B cell (primary cell): ENCODE results near the gene NEK6. TPM values are rescaled to one million over a fixed set of nuclear protein-coding genes. Genes with fewer than 3 reads are reported as not detected.
A peak's percentile ranks its signal among the peaks of the same experiment; 100 is the strongest.

Experiments used
- ATAC-seq: fragments of 200-7000 bp; cut with Tn5 transposase; one replicate; pipeline ENCODE4 v1.10.0; 2021; ENCODE audit warnings: low read depth, mild to moderate bottlenecking, moderate number of reproducible peaks, moderate library complexity
- CTCF ChIA-PET: fragments of 350-600 bp; sonication (Branson Sonifier 250); formaldehyde crosslinking; loops from one replicate; lab custom pipeline; 2021; ENCODE audit warnings: antibody characterized with exemption, inconsistent platforms; lab: Charles Lee
- POLR2A ChIA-PET: fragments of 350-600 bp; sonication (Branson Sonifier 250); formaldehyde crosslinking; loops from one replicate; lab custom pipeline; 2021; ENCODE audit warnings: antibody characterized with exemption; lab: Charles Lee
- DNase-seq: peaks from one replicate; pipeline ENCODE4 v3.0.0; 2013
- H2AFZ ChIP-seq: 2 replicates; pipeline ENCODE4 v1.6.1; 2012; ENCODE audit warnings: mild to moderate bottlenecking, low read depth, low read length; ENCODE audit not compliant: insufficient read depth, poor library complexity, severe bottlenecking
- H3K27ac ChIP-seq, 2 donors: 1 replicate in 1 of 2; 2 replicates in 1 of 2; pipeline ENCODE4 v1.5.1; 2012 to 2013; ENCODE audit warnings: low read length in 2 of 2, mild to moderate bottlenecking in 2 of 2, moderate library complexity in 1 of 2
- H3K27me3 ChIP-seq, 4 experiments: fragments of 200-600 bp in 1 of 4; sonication (generic) in 1 of 4; replicated peaks in 1 of 4; 1 replicate in 2 of 4; 2 replicates in 2 of 4; pipeline versions ENCODE4 v1.6.1 to v1.7.0; 2013 to 2016; ENCODE audit warnings: low read length in 3 of 4, mild to moderate bottlenecking in 2 of 4, mixed read lengths in 1 of 4, moderate library complexity in 1 of 4; ENCODE audit not compliant: insufficient read depth in 4 of 4, control insufficient read depth in 3 of 4; ENCODE audit errors: control extremely low read depth in 1 of 4
- H3K36me3 ChIP-seq, 2 experiments: replicated peaks in 1 of 2; 1 replicate in 1 of 2; 2 replicates in 1 of 2; pipeline versions ENCODE4 v1.6.1 to v1.7.1; 2013; ENCODE audit warnings: low read length in 1 of 2; ENCODE audit not compliant: insufficient read depth in 2 of 2, control insufficient read depth in 1 of 2; ENCODE audit errors: control extremely low read depth in 1 of 2, extremely low read depth in 1 of 2
- H3K4me1 ChIP-seq, 2 donors: fragments of 200-600 bp in 1 of 2; sonication (generic) in 1 of 2; 1 replicate in 1 of 2; 2 replicates in 1 of 2; pipeline versions ENCODE4 v1.5.1 to v1.6.1; 2013 to 2017; ENCODE audit warnings: low read length in 2 of 2; ENCODE audit not compliant: control insufficient read depth in 2 of 2, insufficient read depth in 2 of 2
- H3K4me2 ChIP-seq: replicated peaks from 2 replicates; pipeline ENCODE3; 2012; ENCODE audit warnings: mild to moderate bottlenecking, low read depth, low read length; ENCODE audit not compliant: poor library complexity, severe bottlenecking
- H3K4me3 ChIP-seq, 5 experiments: fragments of 200-600 bp in 1 of 5; sonication (generic) in 1 of 5; 1 replicate in 3 of 5; 2 replicates in 2 of 5; pipeline versions ENCODE4 v1.5.1 to v1.7.0; 2011 to 2016; ENCODE audit warnings: low read length in 4 of 5, mild to moderate bottlenecking in 4 of 5, low read depth in 2 of 5, control low read depth in 1 of 5, moderate library complexity in 1 of 5; ENCODE audit not compliant: insufficient read depth in 1 of 5; ENCODE audit errors: control extremely low read depth in 1 of 5, extremely low read depth in 1 of 5
- H3K79me2 ChIP-seq: fragments of 200-600 bp; sonication (generic); one replicate; pipeline ENCODE4 v1.6.0; 2016; ENCODE audit warnings: low read length; ENCODE audit not compliant: control insufficient read depth, insufficient read depth
- H3K9ac ChIP-seq: fragments of 200-600 bp; sonication (generic); 2 replicates; pipeline ENCODE4 v1.6.1; 2017; ENCODE audit warnings: mild to moderate bottlenecking, low read length, moderate library complexity
- H3K9me3 ChIP-seq, 3 donors: one replicate each; pipeline versions ENCODE4 v1.6.1 to v1.7.1; 2013; ENCODE audit warnings: low read length in 2 of 3; ENCODE audit not compliant: control insufficient read depth in 2 of 3, insufficient read depth in 1 of 3; ENCODE audit errors: control extremely low read depth in 1 of 3
- H4K20me1 ChIP-seq: 2 replicates; pipeline ENCODE4 v1.6.0; 2012; ENCODE audit warnings: mild to moderate bottlenecking, low read length; ENCODE audit not compliant: insufficient read depth, control insufficient read depth, poor library complexity, severe bottlenecking
- H3K27ac Mint-ChIP-seq: one replicate; pipeline ENCODE4 v1.8.0; 2021; ENCODE audit warnings: mixed read lengths
- H3K27me3 Mint-ChIP-seq: one replicate; pipeline ENCODE4 v1.8.0; 2021; ENCODE audit warnings: mixed read lengths
- H3K4me1 Mint-ChIP-seq: one replicate; pipeline ENCODE4 v1.8.0; 2021; ENCODE audit warnings: mixed read lengths
- H3K4me3 Mint-ChIP-seq: one replicate; pipeline ENCODE4 v1.8.0; 2021; ENCODE audit warnings: mixed read lengths
- H3K9me3 Mint-ChIP-seq: one replicate; pipeline ENCODE4 v1.8.0; 2022; ENCODE audit warnings: mixed read lengths; ENCODE audit not compliant: insufficient read depth
- CTCF ChIP-seq: fragments of 200-600 bp; IDR thresholded peaks from one replicate; pipeline ENCODE4 v1.8.0; 2022; ENCODE audit warnings: antibody characterized with exemption, mild to moderate bottlenecking
- EZH2 ChIP-seq: IDR thresholded peaks from 2 replicates; pipeline ENCODE4 v1.6.1; 2012; ENCODE audit warnings: borderline replicate concordance, low read depth, mild to moderate bottlenecking, moderate library complexity, low read length; ENCODE audit not compliant: insufficient read depth, poor library complexity, severe bottlenecking
- WGBS: methylation state at CpG from one replicate; pipeline ENCODE4 v1.1.5; 2013; ENCODE audit warnings: missing lambda C conversion rate; ENCODE audit not compliant: insufficient coverage; 5-methylcytosine and 5-hydroxymethylcytosine counted together
- intact Hi-C: fragments of 100-400 bp; cut with micrococcal nuclease; formaldehyde crosslinking; loops from one replicate; pipeline ENCODE4 v1.10.0; 2022
- polyA plus RNA-seq: library from polyadenylated mRNA; depleted of rRNA; stranded (reverse); fragments of >200 nt; gene quantifications from 2 replicates; pipeline ENCODE4 v1.2.3, GENCODE V29; 2012
- total RNA-seq, 2 donors: library from RNA; stranded (reverse); fragments of 120-200 nt in 1 of 2; gene quantifications; 1 replicate in 1 of 2; 2 replicates in 1 of 2; pipeline versions ENCODE4 v1.2.3 to v1.2.4, GENCODE V29; 2013 to 2022

Gene NEK6
- total and polyA plus RNA-seq, 2 donors (not counting 1 experiment from before 2014, with no cell fraction given): 40.0 to 63.1 TPM

GRCh38 chr9:124285903-124286291 lies 28.1 kb downstream of the NEK6 start:
- peak; percentile 85 for DNase-seq
- Histone ChIP-seq H3K27me3 (no peaks in the 10 kb centered on the region), H3K4me1 (peaks cover 63 to 88% of the 10 kb centered on the region in 2 donors), H3K36me3 (peaks cover 0 to 20% of the 10 kb centered on the region in 2 experiments), H3K9ac (peak overlapping the region; percentile 30), H2AFZ (peak overlapping the region; percentile 46), H3K4me2 (peak overlapping the region; percentile 62), H3K4me3 (peak overlapping the region in 2 of 5 experiments; percentile 7 to 48), H3K9me3 (no peaks in the 10 kb centered on the region), H3K79me2 (peaks cover 98% of the 10 kb centered on the region), H3K27ac (peak overlapping the region; percentile 73 to 86), H4K20me1 (peaks cover 21% of the 10 kb centered on the region)
- H3K27ac Mint-ChIP-seq: peak overlapping the region; percentile 96
- peak overlapping the region; percentile 84 for H3K4me3 Mint-ChIP-seq
- H3K9me3 Mint-ChIP-seq: no peaks in the 10 kb centered on the region
- POLR2A ChIA-PET: interaction anchor here (1.1 to 1.2 kb wide), 2 partner anchors 68 to 84 kb away, joined by 5 to 7 read pairs; no protein-coding TSS in a partner anchor
- ATAC-seq: peak; percentile 42
- no peaks in the 10 kb centered on the region for H3K27me3 Mint-ChIP-seq
- no peak for TF ChIP-seq CTCF
- no peak for TF ChIP-seq EZH2
- H3K4me1 Mint-ChIP-seq: peaks cover 87% of the 10 kb centered on the region
- CTCF ChIA-PET: interaction anchor here (0.6 to 2.4 kb wide), 6 partner anchors 9 to 159 kb away, joined by 3 to 15 read pairs (median 3); no protein-coding TSS in a partner anchor
- 6% methylated on average over 9 of the region's 9 CpGs for WGBS
- intact Hi-C loops: loop anchor here (1.0 kb wide), 4 partner anchors 19 to 84 kb away; no protein-coding TSS in a partner anchor

GRCh38 chr9:124286292-124286931 lies 28.7 kb downstream of the NEK6 start:
- CTCF ChIA-PET: interaction anchor here (0.6 to 2.4 kb wide), 6 partner anchors 10 to 160 kb away, joined by 3 to 15 read pairs (median 3); no protein-coding TSS in a partner anchor
- POLR2A ChIA-PET: interaction anchor here (0.9 to 1.2 kb wide), 5 partner anchors 20 to 84 kb away, joined by 4 to 7 read pairs (median 5); no protein-coding TSS in a partner anchor
- H3K36me3 ChIP-seq: peaks cover 0 to 20% of the 10 kb centered on the region in 2 experiments
- peaks cover 68 to 88% of the 10 kb centered on the region in 2 donors for H3K4me1 ChIP-seq
- peak overlapping the region; percentile 30 for H3K9ac ChIP-seq
- Mint-ChIP-seq H3K4me1 (peaks cover 89% of the 10 kb centered on the region), H3K27me3 (no peaks in the 10 kb centered on the region), H3K9me3 (no peaks in the 10 kb centered on the region), H3K27ac (peak overlapping the region; percentile 96), H3K4me3 (peak overlapping the region; percentile 84)
- intact Hi-C loops: loop anchor here (1.0 kb wide), 4 partner anchors 19 to 84 kb away; no protein-coding TSS in a partner anchor
- H3K79me2 ChIP-seq: peaks cover 98% of the 10 kb centered on the region
- H2AFZ ChIP-seq: peak overlapping the region; percentile 46
- no peaks in the 10 kb centered on the region for H3K9me3 ChIP-seq
- peaks cover 20% of the 10 kb centered on the region for H4K20me1 ChIP-seq
- 29% methylated on average over 13 of the region's 14 CpGs for WGBS
- peak overlapping the region in 2 of 5 experiments; percentile 7 to 48 for H3K4me3 ChIP-seq
- H3K27ac ChIP-seq: peak overlapping the region; percentile 73 to 86
- peak; percentile 75 for DNase-seq
- no peaks in the 10 kb centered on the region for H3K27me3 ChIP-seq
- ATAC-seq: peak; percentile 59
- H3K4me2 ChIP-seq: peak overlapping the region; percentile 62
- no peak for TF ChIP-seq EZH2
- no peak for TF ChIP-seq CTCF
